ENCODE data around the gene PLEKHG2. TPM values are rescaled to one million over a fixed set of nuclear protein-coding genes. Genes with fewer than 3 reads are reported as not detected.

Gene PLEKHG2
- total and polyA plus RNA-seq, 2 donors (not counting 1 experiment from before 2014, with no cell fraction given) = 13.1 to 13.7 TPM

GRCh38 chr19:39444598-39445195 is 32.2 kb downstream of the PLEKHG2 start:
- Histone ChIP-seq H3K9ac (ENCODE audit: insufficient read depth, low read length) (peak overlapping the region; percentile 84), H3K27me3 (ENCODE audit: control insufficient read depth, insufficient read depth, low read length) (no peaks in the 10 kb centered on the region), H3K9me3 (ENCODE audit: control insufficient read depth, insufficient read depth, low read depth, low read length) (no peaks in the 10 kb centered on the region), H3K79me2 (ENCODE audit: control insufficient read depth, insufficient read depth, low read length) (peaks cover 49% of the 10 kb centered on the region), H3K4me2 (ENCODE audit: extremely low read depth, insufficient read depth, low read length) (peak overlapping the region; percentile 95), H4K20me1 (ENCODE audit: control insufficient read depth, extremely low read depth, insufficient read depth, low read length) (no peaks in the 10 kb centered on the region), H3K4me3 (replicated peaks in 1 of 4; ENCODE audit: control extremely low read depth in 1 of 4, insufficient read depth in 1 of 4, low read depth in 3 of 4, low read length in 4 of 4) (peak overlapping the region; percentile 51 to 99 (median 79)), H3K27ac (ENCODE audit: insufficient read depth, low read length) (peak overlapping the region; percentile 88), H3K36me3 (ENCODE audit: control insufficient read depth, insufficient read depth, low read length) (peaks cover 2% of the 10 kb centered on the region), H2AFZ (ENCODE audit: low read length) (no peak overlapping the region), H3K4me1 (ENCODE audit: control insufficient read depth, extremely low read depth, insufficient read depth, low read length) (peaks cover 13% of the 10 kb centered on the region)
- TF ChIP-seq EZH2 (IDR thresholded peaks at IDR 0.05; ENCODE audit: low read length, missing control alignments) (no peak), CTCF (conservative IDR thresholded peaks at IDR 0.05 in 1 of 2, IDR thresholded peaks at IDR 0.05 in 1 of 2; ENCODE audit: low read depth in 1 of 2, low read length in 2 of 2) (no peak)
- DNase-seq (ENCODE audit: low read depth in 2 of 2) = peak; percentile 32 to 38

- TF ChIP-seq CTCF (conservative IDR thresholded peaks at IDR 0.05 in 1 of 2, IDR thresholded peaks at IDR 0.05 in 1 of 2; ENCODE audit: low read depth in 1 of 2, low read length in 2 of 2) (no peak), EZH2 (IDR thresholded peaks at IDR 0.05; ENCODE audit: low read length, missing control alignments) (no peak)
- Histone ChIP-seq H3K4me2 (ENCODE audit: extremely low read depth, insufficient read depth, low read length) (peak within 1 kb of the TSS; percentile 95), H3K79me2 (ENCODE audit: control insufficient read depth, insufficient read depth, low read length) (peaks cover 57% of the 10 kb centered on the region), H3K27me3 (ENCODE audit: control insufficient read depth, insufficient read depth, low read length) (no peaks in the 10 kb centered on the region), H3K27ac (ENCODE audit: insufficient read depth, low read length) (peak within 1 kb of the TSS; percentile 88), H3K4me3 (replicated peaks in 1 of 4; ENCODE audit: control extremely low read depth in 1 of 4, insufficient read depth in 1 of 4, low read depth in 3 of 4, low read length in 4 of 4) (peak within 1 kb of the TSS; percentile 51 to 99 (median 79)), H3K36me3 (ENCODE audit: control insufficient read depth, insufficient read depth, low read length) (peaks cover 4% of the 10 kb centered on the region), H4K20me1 (ENCODE audit: control insufficient read depth, extremely low read depth, insufficient read depth, low read length) (no peaks in the 10 kb centered on the region), H3K9me3 (ENCODE audit: control insufficient read depth, insufficient read depth, low read depth, low read length) (no peaks in the 10 kb centered on the region), H3K9ac (ENCODE audit: insufficient read depth, low read length) (peak within 1 kb of the TSS; percentile 84), H2AFZ (ENCODE audit: low read length) (peak within 1 kb of the TSS; percentile 72), H3K4me1 (ENCODE audit: control insufficient read depth, extremely low read depth, insufficient read depth, low read length) (peaks cover 13% of the 10 kb centered on the region)
- DNase-seq (ENCODE audit: low read depth in 2 of 2) = peak; percentile 95 to 97
Measured at GRCh38 chr19:39445196-39446111, 33.0 kb downstream of the PLEKHG2 start, which contains the start of gene SUPT5H. Gene SUPT5H, plus strand, starts transcription at chr19:39445582. Its CDS starts 309 bp downstream, at chr19:39445891.
